Coronary artery (tissue), 2 donors: ENCODE measurements around the gene GIT1.

ENCODE experiments used
- DNase-seq: peaks from one replicate; pipeline ENCODE4 v3.0.0-alpha.2; 2017; ENCODE audit warnings: low spot score
- H3K27ac ChIP-seq, 2 donors: fragments of 200-600 bp; sonication (generic); one replicate each; pipeline ENCODE4 v1.5.1; 2016 to 2019
- H3K4me3 ChIP-seq: fragments of 200-600 bp; sonication (generic); 2 replicates; pipeline ENCODE4 v1.5.1; 2016; ENCODE audit warnings: mild to moderate bottlenecking, moderate library complexity
- CTCF ChIP-seq: fragments of 200-600 bp; sonication (generic); IDR thresholded peaks from one replicate; pipeline ENCODE4 v1.5.1; 2019; ENCODE audit warnings: antibody characterized with exemption

GIT1 gene

GRCh38 chr17:29577001-29577370, 12.5 kb downstream of the GIT1 start:
- no peak for TF ChIP-seq CTCF

GRCh38 chr17:29576214-29577000, 13.0 kb downstream of the GIT1 start:
- Histone ChIP-seq H3K27ac (no peak overlapping the region), H3K4me3 (no peak overlapping the region)
- DNase-seq, result peak; percentile 68
- no peak for TF ChIP-seq CTCF

More at GRCh38 chr17:29577001-29577370, 12.5 kb downstream of the GIT1 start:
- DNase-seq, result no peak
- H3K4me3 ChIP-seq, result no peak overlapping the region
- H3K27ac ChIP-seq, result peak overlapping the region in 1 of 2 donors; percentile 57

GRCh38 chr17:29575511-29576213, 13.8 kb downstream of the GIT1 start:
- Histone ChIP-seq H3K27ac (no peak overlapping the region), H3K4me3 (no peak overlapping the region)
- peak; percentile 69 for DNase-seq
- no peak for TF ChIP-seq CTCF

- Histone ChIP-seq H3K27ac (no peak overlapping the region), H3K4me3 (no peak overlapping the region)
- no peak for TF ChIP-seq CTCF
- peak; percentile 72 for DNase-seq
These were observed 14.5 kb downstream of the GIT1 start for GRCh38 chr17:29574732-29575510.

GRCh38 chr17:29573871-29574731, 15.3 kb downstream of the GIT1 start:
- no peak for DNase-seq
- Histone ChIP-seq H3K4me3 (no peak overlapping the region), H3K27ac (no peak overlapping the region)
- TF ChIP-seq CTCF, result no peak

- peak; percentile 76 for DNase-seq
- H3K27ac ChIP-seq, result no peak overlapping the region
- H3K4me3 ChIP-seq, result no peak overlapping the region
- TF ChIP-seq CTCF, result no peak
These were observed 15.9 kb downstream of the GIT1 start for GRCh38 chr17:29573558-29573869.
